Pulmonary artery endothelial cell (primary cell): ENCODE measurements around the gene CALHM6. TPM values are rescaled to one million over a fixed set of nuclear protein-coding genes. Genes with fewer than 3 reads are reported as not detected.

ENCODE experiments used
- DNase-seq: peaks from one replicate; pipeline ENCODE4 v3.0.0-alpha.2; 2011; ENCODE audit warnings: low read depth, low spot score
- total RNA-seq: library from RNA; depleted of rRNA; stranded (reverse); fragments of >200 nt; gene quantifications from 2 replicates; pipeline ENCODE4 v1.2.3, GENCODE V29; 2014

CALHM6 gene
- total RNA-seq, result 0.32 and 0.40 TPM in 2 replicates

- DNase-seq, result no peak
These were observed at the start of gene CALHM6 for GRCh38 chr6:116461331-116461931. Gene CALHM6, plus strand, starts transcription at chr6:116461375. Its CDS starts 555 bp downstream, at chr6:116461930.

- no peak for DNase-seq
These were observed 48.9 kb upstream of the CALHM6 start for GRCh38 chr6:116412270-116412669.

- no peak for DNase-seq
These were observed 47.8 kb upstream of the CALHM6 start for GRCh38 chr6:116413357-116413756.

- DNase-seq, result no peak
These were observed 43.5 kb upstream of the CALHM6 start for GRCh38 chr6:116417661-116418060.

- DNase-seq, result no peak
These were observed 41.9 kb upstream of the CALHM6 start for GRCh38 chr6:116419069-116419786.

GRCh38 chr6:116420341-116420740 is 40.8 kb upstream of the CALHM6 start:
- no peak for DNase-seq

- no peak for DNase-seq
These were observed 38.9 kb upstream of the CALHM6 start for GRCh38 chr6:116422238-116422637.

GRCh38 chr6:116424001-116424400 is 37.2 kb upstream of the CALHM6 start:
- DNase-seq, result no peak

GRCh38 chr6:116426551-116426950 is 34.6 kb upstream of the CALHM6 start:
- DNase-seq, result no peak

- no peak for DNase-seq
These were observed 32.1 kb upstream of the CALHM6 start for GRCh38 chr6:116429111-116429510.

- DNase-seq, result no peak
These were observed 30.3 kb upstream of the CALHM6 start for GRCh38 chr6:116430860-116431259.

- no peak for DNase-seq
These were observed 29.1 kb upstream of the CALHM6 start for GRCh38 chr6:116431964-116432595.

GRCh38 chr6:116433206-116433712 is 27.9 kb upstream of the CALHM6 start:
- no peak for DNase-seq

- no peak for DNase-seq
These were observed 27.0 kb upstream of the CALHM6 start for GRCh38 chr6:116434056-116434725.

GRCh38 chr6:116436586-116436985 is 24.6 kb upstream of the CALHM6 start:
- no peak for DNase-seq

GRCh38 chr6:116437656-116438055 is 23.5 kb upstream of the CALHM6 start:
- DNase-seq, result no peak

- DNase-seq, result no peak
These were observed 22.4 kb upstream of the CALHM6 start for GRCh38 chr6:116438590-116439448.

GRCh38 chr6:116439522-116440051 is 21.6 kb upstream of the CALHM6 start:
- DNase-seq, result no peak

- no peak for DNase-seq
These were observed 18.1 kb upstream of the CALHM6 start for GRCh38 chr6:116443105-116443504.

- DNase-seq, result no peak
These were observed 17.1 kb upstream of the CALHM6 start for GRCh38 chr6:116444092-116444491.

GRCh38 chr6:116444575-116444974 is 16.6 kb upstream of the CALHM6 start:
- DNase-seq, result no peak
